AML-193 (cell line): Measurements from ENCODE around the gene SLC16A10.
"Not testable (repeated sequence)": the region's sequence is repeated elsewhere in the genome, so short reads cannot be mapped to it uniquely, and the experiment has no call there.

Experiments
- DNase-seq, 2 experiments: peaks; one replicate each; lab custom pipeline; 2025; lab: John Stamatoyannopoulos, UW

The SLC16A10 gene

DNA sequence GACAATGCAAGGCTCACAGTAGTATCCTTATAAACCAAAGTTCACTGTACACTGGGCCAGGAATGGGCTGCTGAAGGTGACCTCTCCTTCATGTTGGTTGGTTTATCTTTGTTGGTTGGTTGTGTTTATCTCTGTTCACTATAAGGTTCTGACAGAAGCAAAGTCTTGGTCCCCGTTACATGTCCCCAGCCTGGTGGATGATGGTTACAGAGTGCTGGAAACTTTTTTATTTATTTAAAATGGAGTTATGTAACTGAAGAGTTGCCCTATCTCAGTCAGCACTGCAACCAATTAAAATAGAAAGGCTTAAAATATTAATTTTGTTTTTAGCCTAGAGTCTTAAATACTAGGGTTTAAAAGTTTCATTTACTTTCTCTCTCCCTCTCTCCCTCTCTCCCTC lies 100.6 kb downstream of the SLC16A10 start:
- no peak for DNase-seq

DNA sequence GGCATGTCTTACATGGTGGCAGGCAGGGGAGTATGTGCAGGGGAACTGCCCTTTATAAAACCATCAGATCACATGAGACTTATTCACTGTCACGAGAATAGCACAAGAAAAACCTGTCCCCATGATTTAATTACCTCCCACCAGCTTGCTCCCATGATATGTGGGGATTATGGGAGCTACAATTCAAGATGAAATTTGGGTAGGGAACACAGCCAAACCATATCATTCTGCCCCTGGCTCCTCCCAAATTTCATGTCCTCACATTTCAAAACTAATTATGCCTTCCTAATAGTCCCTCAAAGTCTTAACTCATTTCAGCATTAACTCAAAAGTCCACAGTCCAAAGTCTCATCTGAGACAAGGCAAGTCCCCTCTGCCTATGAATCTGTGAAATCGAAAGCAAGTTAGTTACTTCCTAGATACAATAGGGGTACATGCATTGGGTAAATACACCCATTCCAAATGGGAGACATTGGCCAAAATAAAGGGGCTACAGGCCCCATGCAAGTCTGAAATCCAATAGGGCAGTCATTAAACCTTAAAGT lies 102.4 kb downstream of the SLC16A10 start:
- DNase-seq: not testable (repeated sequence)

DNA sequence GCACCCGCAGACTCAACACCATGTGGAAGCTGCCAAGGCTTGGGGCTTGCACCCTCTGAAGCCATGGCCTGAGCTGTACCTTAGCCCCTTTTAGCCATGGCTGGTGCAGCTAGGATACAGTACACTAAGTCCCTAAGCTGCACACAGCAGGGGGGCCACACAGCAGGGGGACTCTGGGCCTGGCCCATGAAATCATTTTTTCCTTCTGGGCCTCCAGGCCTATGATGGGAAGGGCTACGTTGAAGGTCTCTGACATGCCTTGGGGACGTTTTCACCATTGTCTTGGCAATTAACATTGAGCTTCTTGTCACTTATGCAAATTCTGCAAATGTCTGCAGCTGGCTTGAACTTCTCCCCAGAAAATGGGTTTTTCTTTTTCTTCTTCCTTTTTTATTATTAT lies 103.3 kb downstream of the SLC16A10 start:
- DNase-seq: no peak

DNA sequence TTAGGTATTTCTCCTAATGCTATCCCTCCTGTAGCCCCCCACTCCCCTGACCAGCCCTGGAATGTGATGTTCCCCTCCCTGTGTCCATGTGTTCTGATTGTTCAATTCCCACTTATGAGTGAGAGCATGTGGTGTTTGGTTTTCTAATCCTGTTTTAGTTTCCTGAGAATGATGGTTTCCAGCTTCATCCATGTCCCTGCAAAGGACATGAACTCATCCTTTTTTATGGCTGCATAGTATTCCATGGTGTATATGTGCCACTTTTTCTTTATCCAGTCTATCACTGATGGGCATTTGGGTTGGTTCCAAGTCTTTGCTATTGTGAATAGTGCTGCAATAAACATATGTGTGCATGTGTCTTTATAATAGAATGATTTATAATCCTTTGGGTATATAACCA lies 103.8 kb downstream of the SLC16A10 start:
- not testable (repeated sequence) for DNase-seq

DNA sequence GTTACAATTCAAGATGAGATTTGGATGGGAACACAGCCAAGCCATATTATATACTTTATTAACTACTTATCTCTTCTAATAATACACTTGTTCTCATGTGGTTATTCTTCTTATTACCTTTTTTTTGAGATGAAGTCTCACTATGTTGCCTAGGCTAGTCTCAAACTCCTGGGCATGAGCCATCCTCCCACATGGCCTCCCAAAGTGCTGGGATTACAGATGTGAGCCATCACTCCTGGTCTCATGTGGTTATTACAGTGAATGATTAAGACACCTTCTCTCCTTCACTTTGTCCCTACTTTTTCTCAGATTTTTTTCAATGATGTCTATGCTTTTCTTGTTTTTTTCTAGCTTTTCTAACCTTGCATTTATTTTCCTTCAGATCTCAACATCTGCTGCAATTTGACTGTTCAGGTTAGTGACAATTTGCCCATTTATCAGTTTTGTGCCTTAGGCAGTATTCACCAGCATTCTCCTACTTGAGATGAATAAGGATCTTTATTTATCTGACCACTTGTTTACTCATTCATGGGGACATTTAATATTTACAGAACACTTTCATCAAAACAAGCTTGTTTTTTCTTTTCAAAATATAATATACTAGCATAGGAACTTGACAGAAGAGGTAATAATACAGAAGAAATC lies 105.7 kb downstream of the SLC16A10 start:
- no peak for DNase-seq

DNA sequence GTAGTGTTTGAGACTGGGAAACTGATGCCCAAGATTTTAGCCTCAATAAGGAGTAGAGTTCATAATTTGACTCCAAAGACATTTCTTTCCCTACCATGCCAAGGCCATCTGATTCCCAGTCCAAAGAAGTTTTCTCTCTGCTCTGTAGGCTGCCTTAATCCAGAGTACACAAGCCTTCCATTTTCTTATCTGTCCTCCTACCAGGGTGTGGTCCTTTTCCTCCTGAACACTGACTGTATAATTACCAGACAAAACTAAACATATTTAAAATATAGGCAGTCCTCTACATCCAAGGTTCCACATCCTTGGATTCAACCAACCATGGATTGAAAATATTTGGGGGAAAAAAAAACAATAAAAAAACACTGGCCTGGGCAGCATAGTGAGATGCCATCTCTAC lies 108.4 kb downstream of the SLC16A10 start:
- DNase-seq: no peak

DNA sequence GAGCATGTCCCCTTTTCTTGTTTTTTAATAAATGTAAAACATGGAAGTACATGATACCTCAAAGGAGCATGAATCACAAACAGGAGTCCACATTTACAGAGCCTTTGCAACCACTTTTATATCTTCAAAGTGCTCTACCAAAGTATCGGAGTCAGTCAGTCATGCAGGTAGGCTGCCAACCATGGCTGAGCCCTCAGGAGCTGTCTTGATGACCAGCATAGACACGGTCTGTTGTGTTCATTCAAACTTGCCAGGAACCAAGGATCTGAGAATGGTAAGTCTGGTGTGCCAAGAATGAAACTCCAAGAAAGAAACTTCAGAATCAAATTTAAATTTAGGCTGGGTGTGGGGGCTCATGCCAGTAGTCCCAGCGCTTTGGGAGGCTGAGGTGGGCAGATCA lies 111.5 kb downstream of the SLC16A10 start:
- DNase-seq: no peak

DNA sequence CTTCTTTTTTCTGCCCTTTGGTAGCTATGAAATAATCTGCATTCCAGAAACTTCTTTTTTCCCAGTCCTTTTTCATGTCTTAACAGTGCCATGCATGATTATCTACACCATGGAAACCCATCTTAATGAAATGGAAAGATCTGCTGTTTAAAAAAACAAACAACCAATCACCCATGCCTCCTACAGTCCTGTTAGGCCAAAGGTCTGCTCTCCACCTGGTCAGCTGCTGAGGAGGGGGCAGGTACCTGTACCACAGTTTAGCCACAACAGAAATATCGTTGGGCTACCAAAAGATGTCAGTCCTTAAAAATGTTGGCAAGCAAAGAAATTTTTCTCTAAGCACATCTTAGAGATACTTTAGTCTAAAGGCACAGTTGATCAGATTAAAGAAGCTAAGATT lies 112.6 kb downstream of the SLC16A10 start:
- no peak for DNase-seq

DNA sequence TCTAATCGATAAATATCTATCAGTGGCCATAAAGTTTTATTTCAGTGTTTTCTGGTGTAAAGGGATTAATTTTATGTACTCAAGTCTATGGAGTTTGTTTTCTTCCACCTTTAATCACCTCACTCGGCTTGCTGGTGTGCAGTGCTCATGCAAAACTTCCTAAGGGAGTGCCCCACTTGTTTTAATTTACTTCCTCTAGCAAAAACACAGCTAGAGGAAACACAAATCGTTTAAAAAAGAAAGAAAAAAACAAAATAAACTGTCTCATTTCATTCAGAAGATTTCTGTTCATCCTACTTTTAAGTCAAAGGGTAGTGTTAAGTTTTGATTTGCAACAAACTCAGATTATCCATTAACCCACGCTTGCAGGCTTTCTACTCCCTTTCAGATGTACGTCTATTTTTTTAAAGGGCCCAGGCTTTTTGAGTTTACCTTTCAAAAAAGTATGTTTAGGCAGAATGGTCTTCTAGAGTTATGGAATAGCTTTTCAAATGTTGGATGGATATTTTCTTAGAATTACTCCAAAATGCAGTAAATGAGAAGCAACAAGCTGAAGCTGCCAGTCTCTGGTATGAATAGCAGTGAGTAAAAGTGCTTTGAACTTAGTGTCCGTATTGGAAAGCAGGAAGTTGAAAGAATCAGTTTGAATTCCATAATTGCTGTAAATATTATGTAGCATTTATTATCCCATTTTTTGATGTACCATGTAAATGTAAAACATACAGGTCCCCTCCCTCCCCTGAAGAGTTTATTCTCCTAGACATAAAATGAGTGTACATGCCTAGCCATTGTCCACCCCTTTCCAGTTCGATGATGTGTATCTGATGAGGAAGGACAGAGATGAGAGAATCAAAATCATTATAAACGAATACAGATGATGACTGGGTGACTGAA lies 113.3 kb downstream of the SLC16A10 start:
- DNase-seq: no peak

DNA sequence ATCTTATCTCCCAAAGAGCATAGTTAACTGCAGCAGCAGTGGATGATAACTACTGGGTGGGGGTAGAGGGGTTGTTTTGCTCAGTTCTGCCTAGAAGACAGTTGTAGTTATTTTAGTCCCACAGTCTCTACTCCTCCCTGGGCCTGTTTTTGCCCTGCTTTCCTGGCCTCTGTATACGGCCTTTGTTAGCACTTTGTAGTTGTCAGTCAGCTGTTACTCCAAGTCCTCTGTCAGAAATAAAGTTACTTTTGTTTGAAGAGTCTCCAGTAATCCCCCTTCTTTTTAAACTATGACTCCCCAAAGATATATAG lies 113.9 kb downstream of the SLC16A10 start:
- no peak for DNase-seq

DNA sequence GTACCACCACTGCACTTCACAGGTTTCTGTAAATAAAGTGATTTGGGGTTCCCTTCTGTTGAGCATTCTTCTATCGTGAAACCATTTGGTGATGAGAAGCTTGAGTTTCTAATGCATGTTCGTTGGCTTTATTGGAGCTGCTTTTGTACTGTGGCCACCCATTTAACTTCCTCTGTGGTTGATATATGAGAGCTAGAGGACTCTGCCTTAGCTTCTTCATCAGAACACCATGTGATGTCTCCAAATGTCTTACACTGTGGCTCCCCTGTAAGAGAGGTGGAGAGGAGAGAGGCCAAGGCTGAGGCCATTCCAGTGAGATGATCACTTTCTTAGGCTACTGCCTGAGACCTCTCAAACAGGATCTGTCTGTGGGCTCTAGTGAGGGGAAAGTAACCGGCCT lies 114.5 kb downstream of the SLC16A10 start:
- no peak for DNase-seq

DNA sequence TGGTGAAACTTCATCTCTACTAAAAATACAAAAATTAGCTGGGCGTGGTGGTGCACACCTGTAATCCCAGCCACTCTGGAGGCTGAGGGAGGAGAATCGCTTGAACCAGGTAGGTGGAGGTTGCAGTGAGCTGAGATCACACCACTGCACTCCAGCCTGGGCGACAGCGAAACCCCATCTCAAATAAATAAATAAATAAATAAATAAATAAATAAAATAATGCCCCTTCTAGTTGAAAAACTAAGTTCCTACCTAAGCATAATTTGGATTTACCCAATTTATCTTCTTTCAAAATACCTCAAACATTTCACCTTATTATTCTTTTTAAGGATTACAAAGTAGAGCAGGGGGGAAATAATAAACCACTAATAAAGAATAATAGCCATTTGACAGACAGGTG lies 116.2 kb downstream of the SLC16A10 start:
- DNase-seq: not testable (repeated sequence)

DNA sequence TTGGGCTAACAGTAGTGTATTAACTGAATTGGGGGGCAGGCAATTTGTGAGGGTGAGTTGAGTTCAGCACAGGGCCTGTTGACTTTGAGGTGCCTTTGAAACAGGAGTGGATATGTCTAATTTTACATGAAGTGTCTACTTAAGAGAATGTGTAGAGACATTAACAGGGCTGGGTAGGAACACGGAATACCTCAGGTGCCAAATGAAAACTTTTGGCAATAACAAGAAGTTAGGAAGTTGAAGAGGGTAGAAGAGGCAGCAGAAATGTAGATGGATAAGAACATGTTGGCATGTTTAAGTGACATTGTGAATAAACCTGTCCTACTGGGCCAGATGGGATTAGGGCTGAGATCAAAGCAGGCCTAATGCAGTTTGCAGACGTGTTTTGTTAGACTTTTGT lies 117.0 kb downstream of the SLC16A10 start:
- no peak for DNase-seq

DNA sequence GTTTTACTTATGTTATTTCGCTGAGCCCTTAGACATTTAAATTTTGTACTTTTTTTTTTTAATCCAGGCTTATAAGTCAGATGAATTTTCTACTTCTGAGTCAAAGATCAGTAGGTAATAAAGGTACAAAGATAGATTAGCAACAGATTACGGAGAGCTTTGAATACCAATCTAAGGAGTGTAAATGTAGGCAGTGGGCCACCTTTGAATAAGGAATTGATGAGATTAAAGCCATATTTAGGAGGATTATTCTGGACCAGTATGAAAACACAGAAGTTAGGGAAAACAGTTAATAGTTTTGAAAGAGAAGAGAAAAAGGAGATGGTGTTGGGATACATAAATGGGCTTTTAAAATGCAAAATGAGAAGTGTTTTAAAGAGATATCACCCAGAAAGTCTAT lies 117.6 kb downstream of the SLC16A10 start:
- no peak for DNase-seq

DNA sequence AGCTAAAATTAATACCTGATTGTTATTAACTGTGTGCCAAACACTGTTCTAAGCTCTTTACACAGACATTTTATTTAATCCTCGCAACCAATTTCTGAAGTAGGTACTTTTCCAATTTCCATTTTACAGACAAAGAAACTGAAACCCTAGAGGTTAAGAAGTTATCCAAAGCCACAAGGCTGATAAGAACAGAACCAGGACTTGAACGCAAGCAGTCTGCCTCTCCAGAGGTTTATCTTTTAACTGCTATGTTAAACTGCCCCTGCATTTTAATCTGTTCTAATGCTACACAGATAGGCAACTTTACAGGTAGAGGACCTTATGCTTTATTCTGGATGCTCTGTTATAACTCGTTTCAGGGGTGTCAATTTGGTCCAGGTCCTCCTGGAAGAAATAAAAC lies 118.2 kb downstream of the SLC16A10 start:
- no peak for DNase-seq

DNA sequence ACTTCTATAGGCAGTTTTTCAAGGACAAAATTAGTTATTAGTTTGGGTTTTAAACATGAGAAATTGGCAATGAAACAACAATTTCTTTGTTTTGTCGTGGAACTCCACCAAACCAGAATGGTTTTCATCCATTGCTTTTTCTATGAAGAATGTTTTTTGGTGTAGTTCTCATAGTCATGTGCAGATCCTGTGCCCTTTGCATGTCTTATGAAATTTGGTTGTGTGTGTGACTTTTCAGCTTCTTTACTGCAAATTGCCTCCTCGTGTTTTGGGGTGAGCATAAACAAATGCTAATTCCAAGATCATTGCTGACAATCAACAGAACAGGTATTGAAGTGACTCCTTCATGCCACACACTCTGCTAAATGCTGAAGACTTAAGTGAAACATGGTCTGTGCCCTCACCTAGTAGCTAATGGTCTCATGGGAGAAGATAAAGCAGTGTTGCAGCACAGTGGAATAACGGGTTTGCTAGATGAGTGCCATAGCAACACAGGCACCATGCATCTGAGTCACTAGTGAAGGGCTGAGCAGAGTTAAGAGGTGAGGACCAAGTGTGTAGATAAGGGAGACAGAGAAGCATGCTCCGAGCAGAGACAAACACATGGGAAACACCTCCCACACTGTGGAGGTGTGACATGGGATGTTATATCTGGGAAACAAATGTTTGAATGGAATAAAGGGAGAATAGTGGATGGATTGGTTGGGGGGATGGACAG lies 120.0 kb downstream of the SLC16A10 start:
- DNase-seq: no peak

DNA sequence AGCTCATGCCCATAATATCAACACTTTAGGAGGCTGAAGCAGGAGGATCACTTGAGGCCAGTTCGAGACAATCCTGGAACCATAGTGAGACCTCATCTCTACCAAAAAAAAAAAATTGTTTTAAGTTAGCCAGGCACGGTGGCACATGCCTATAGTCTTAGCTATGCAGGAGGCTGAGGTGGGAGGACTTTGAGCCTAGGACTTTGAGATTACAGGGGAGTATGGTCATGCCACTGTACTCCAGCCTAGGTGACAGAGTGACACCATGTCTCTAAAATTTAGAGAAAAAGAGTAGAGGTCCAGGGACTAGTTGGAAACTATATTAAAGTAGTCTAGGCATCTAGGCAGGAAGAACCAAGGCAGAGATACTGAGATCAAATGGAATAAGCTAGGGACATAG lies 121.6 kb downstream of the SLC16A10 start:
- no peak for DNase-seq

DNA sequence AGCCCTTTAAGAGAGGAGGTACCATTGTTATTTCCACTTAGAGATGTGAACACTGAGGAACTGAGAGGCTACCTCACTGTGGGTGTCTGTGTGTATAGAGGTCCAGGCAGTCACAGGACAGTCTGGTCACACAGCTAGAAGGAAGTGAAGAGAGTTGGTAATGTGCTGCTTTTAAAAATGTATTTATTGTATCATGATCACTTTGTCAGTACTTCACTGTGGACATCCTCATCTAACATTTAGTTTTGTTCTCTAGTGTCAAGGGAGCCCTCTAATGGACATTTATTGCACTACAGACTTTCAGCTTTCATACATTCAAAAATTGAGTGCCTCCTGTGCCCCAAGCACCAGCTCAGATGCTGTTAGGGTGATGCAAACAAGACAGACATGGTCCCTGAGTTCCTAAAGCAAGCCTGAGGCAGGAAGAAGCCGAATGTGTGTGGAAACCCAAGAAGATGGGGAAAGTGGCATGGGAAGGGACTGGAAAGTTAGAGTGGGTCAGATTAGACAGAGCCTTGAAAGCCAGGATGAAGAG lies 123.0 kb downstream of the SLC16A10 start:
- peak; percentile 83 to 87 for DNase-seq

DNA sequence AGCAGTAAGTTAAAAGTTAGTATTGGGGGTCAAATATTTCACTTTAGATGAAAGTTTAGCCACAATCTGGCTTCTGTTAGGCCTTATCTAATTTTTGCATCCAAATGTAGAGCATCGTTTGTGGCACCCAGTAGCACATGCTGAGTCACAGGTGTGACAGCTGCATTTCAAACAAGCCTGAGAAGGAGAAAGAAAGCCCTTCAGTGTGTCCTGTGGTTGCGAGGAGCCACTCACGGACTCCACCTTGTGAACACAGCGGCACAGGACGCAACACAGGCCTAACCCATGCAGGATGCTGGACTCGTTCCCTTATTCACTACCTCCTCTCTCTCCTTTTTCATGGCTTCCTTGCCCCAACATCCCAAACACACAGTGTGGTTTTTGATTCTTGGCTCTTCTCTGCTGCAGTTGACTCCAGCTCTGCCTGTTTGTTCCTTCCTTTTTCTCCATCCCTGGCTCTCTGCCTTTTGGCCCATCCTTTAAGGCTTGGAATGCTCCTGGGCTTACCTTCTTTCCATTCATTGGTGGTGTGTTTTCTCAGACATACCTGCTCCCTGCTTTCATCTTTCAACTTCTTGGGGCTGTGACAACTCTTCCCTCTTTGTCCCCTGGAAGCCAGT lies 124.2 kb downstream of the SLC16A10 start:
- DNase-seq: no peak

DNA sequence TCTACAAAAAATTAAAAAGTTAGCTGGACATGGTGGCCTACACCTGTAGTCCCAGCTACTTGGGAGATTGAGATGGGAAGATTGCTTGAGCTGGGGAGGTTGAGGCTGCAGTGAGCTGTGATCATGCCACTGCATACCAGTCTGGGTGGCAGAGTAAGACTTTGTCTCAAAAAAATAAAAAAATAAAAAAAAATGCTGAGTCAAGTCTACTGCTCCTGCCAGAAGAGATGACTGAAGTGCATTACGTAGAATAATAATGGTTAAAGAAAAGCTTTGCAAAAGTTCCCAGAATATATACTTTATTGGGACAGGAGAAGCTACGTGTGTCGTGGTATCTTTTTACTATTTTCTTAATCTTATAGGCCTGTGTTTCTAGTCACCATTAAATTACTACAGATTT lies 125.3 kb downstream of the SLC16A10 start:
- no peak for DNase-seq

DNA sequence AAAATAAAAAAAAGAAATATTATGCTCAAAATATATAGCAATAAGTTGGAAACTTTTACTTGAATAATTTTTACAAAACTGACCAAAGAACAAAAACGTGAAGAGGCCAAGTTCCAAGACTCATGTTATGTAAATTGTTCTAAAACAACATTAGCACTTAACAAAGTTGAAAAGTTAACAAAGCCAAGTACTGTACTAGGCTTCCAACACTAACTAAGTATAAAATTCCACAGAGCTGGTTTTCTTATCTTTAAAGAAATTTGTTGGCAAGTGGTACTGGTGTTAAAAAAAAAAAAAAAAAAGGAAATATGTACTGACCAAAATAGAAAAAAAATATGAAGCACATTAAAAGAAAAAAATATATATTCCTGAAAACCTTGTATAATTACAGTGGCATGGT lies 127.8 kb downstream of the SLC16A10 start:
- no peak for DNase-seq

DNA sequence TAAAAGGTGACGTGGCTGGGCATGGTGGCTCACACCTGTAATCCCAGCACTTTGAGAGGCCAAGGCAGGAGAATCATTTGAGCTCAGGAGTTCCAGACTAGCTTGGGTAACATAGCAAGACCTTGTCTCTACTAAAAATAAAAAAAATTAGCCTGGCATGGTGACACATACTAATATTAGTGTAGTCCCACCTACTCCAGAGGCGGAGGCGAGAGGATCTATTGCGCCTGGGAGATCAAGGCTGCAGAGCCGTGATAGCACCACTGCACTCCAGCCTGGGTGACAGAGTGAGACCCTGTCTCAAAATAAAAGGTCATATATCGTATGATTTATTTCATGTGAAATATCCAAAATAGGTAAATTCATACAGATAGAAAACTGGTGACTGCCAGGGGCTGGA lies 132.5 kb downstream of the SLC16A10 start:
- no peak for DNase-seq
